ENCODE data around the gene LHFPL3.

LHFPL3 gene

GRCh38 chr7:104878577-104878976, 550.2 kb downstream of the LHFPL3 start:
- no peaks in the 10 kb centered on the region for H3K27me3 ChIP-seq (replicated peaks)
- in situ Hi-C loops (cut with HindIII; ENCODE audit: low pct_ligation_motif_present, low sequenced_read_pairs) = no loop called here

GRCh38 chr7:104883248-104883717, 554.9 kb downstream of the LHFPL3 start:
- no peaks in the 10 kb centered on the region for H3K36me3 ChIP-seq (replicated peaks)
- no peaks in the 10 kb centered on the region for H3K27me3 ChIP-seq (replicated peaks)
- in situ Hi-C loops (cut with HindIII; ENCODE audit: low pct_ligation_motif_present, low sequenced_read_pairs) = no loop called here
- no peak for TF ChIP-seq CTCF (IDR thresholded peaks at IDR 0.05; ENCODE audit: low read depth, low read length, missing control alignments)
- no peak overlapping the region for H3K4me3 ChIP-seq (ENCODE audit: low read depth, low read length)
- H3K27ac ChIP-seq = no peak overlapping the region
- DNase-seq = no peak

More at GRCh38 chr7:104878577-104878976, 550.2 kb downstream of the LHFPL3 start:
- Histone ChIP-seq H3K36me3 (replicated peaks) (no peaks in the 10 kb centered on the region), H3K4me3 (ENCODE audit: low read depth, low read length) (no peak overlapping the region), H3K27ac (no peak overlapping the region)
- TF ChIP-seq CTCF (IDR thresholded peaks at IDR 0.05; ENCODE audit: low read depth, low read length, missing control alignments) = no peak
- no peak for DNase-seq

- DNase-seq = peak; percentile 83
- Histone ChIP-seq H3K27me3 (replicated peaks) (no peaks in the 10 kb centered on the region), H3K36me3 (replicated peaks) (no peaks in the 10 kb centered on the region), H3K4me3 (ENCODE audit: low read depth, low read length) (no peak overlapping the region), H3K27ac (no peak overlapping the region)
- in situ Hi-C loops (cut with HindIII; ENCODE audit: low pct_ligation_motif_present, low sequenced_read_pairs) = no loop called here
- TF ChIP-seq CTCF (IDR thresholded peaks at IDR 0.05; ENCODE audit: low read depth, low read length, missing control alignments) = peak; percentile 98
Observed at GRCh38 chr7:104883718-104884452, 555.5 kb downstream of the LHFPL3 start.

GRCh38 chr7:104886651-104887050, 558.2 kb downstream of the LHFPL3 start:
- no peak for TF ChIP-seq CTCF (IDR thresholded peaks at IDR 0.05; ENCODE audit: low read depth, low read length, missing control alignments)
- H3K4me3 ChIP-seq (ENCODE audit: low read depth, low read length) = no peak overlapping the region
- in situ Hi-C loops (cut with HindIII; ENCODE audit: low pct_ligation_motif_present, low sequenced_read_pairs) = no loop called here
- no peak overlapping the region for H3K27ac ChIP-seq
- no peaks in the 10 kb centered on the region for H3K36me3 ChIP-seq (replicated peaks)
- no peak for DNase-seq
- no peaks in the 10 kb centered on the region for H3K27me3 ChIP-seq (replicated peaks)

- in situ Hi-C loops (cut with HindIII; ENCODE audit: low pct_ligation_motif_present, low sequenced_read_pairs) = no loop called here
- Histone ChIP-seq H3K27me3 (replicated peaks) (no peaks in the 10 kb centered on the region), H3K36me3 (replicated peaks) (no peaks in the 10 kb centered on the region), H3K27ac (no peak overlapping the region), H3K4me3 (ENCODE audit: low read depth, low read length) (no peak overlapping the region)
- DNase-seq = no peak
- no peak for TF ChIP-seq CTCF (IDR thresholded peaks at IDR 0.05; ENCODE audit: low read depth, low read length, missing control alignments)
Observed at GRCh38 chr7:104890216-104890615, 561.8 kb downstream of the LHFPL3 start.

GRCh38 chr7:104891949-104892348, 563.5 kb downstream of the LHFPL3 start:
- no peak for TF ChIP-seq CTCF (IDR thresholded peaks at IDR 0.05; ENCODE audit: low read depth, low read length, missing control alignments)
- DNase-seq = no peak
- Histone ChIP-seq H3K36me3 (replicated peaks) (no peaks in the 10 kb centered on the region), H3K4me3 (ENCODE audit: low read depth, low read length) (no peak overlapping the region), H3K27me3 (replicated peaks) (no peaks in the 10 kb centered on the region), H3K27ac (no peak overlapping the region)
- in situ Hi-C loops (cut with HindIII; ENCODE audit: low pct_ligation_motif_present, low sequenced_read_pairs) = no loop called here

Data from brain microvascular endothelial cell (primary cell).